HepG2 (cell line): Measurements from ENCODE around the gene RPUSD3. TPM values are rescaled to one million over a fixed set of nuclear protein-coding genes. Genes with fewer than 3 reads are reported as not detected.

Experiments used
- ARID2 ChIP-seq: sonication (generic); formaldehyde crosslinking; IDR thresholded peaks from 2 replicates; pipeline ENCODE4 v1.8.1; 2022; ENCODE audit warnings: mild to moderate bottlenecking, missing genetic modification reagents, borderline replicate concordance
- ARNT ChIP-seq: fragments of 450-650 bp; IDR thresholded peaks from 2 replicates; pipeline ENCODE4 v1.6.1; 2017
- ARNT2 ChIP-seq: sonication (generic); formaldehyde crosslinking; IDR thresholded peaks from 2 replicates; pipeline ENCODE4 v1.8.0; 2022; ENCODE audit warnings: mild to moderate bottlenecking, low read depth, missing genetic modification reagents, moderate library complexity
- FLYWCH1 ChIP-seq: sonication (generic); formaldehyde crosslinking; IDR thresholded peaks from 2 replicates; pipeline ENCODE4 v1.8.1; 2023; ENCODE audit warnings: mild to moderate bottlenecking, missing genetic modification reagents
- HOXA7 ChIP-seq: sonication (generic); formaldehyde crosslinking; IDR thresholded peaks from 2 replicates; pipeline ENCODE4 v1.8.1; 2022; ENCODE audit warnings: mild to moderate bottlenecking, missing genetic modification reagents, moderate library complexity
- MAZ ChIP-seq, 2 experiments: sonication (generic) in 1 of 2; formaldehyde crosslinking in 1 of 2; IDR thresholded peaks; 2 replicates each; pipeline versions ENCODE4 v1.5.0 to v1.6.1; 2012 to 2020; ENCODE audit warnings: low read depth in 2 of 2, mild to moderate bottlenecking in 2 of 2, borderline replicate concordance in 1 of 2, improper control_type of control experiment in 1 of 2, low read length in 1 of 2, missing genetic modification reagents in 1 of 2, moderate library complexity in 1 of 2
- NONO ChIP-seq, 2 experiments: fragments of 450-650 bp in 1 of 2; sonication (generic) in 1 of 2; formaldehyde crosslinking in 1 of 2; IDR thresholded peaks in 1 of 2; conservative IDR thresholded peaks in 1 of 2; 2 replicates each; pipeline versions ENCODE4 v1.6.1 to v1.8.0; 2017 to 2022; ENCODE audit warnings: mild to moderate bottlenecking in 1 of 2, missing genetic modification reagents in 1 of 2, moderate library complexity in 1 of 2
- RFXAP ChIP-seq: sonication (generic); formaldehyde crosslinking; IDR thresholded peaks from 2 replicates; pipeline ENCODE4 v1.4.0; 2020; ENCODE audit warnings: missing genetic modification reagents, borderline replicate concordance
- TARDBP ChIP-seq: sonication (generic); formaldehyde crosslinking; IDR thresholded peaks from 2 replicates; pipeline ENCODE4 v1.8.0; 2022; ENCODE audit warnings: mild to moderate bottlenecking, missing genetic modification reagents
- TOPORS ChIP-seq: sonication (generic); formaldehyde crosslinking; IDR thresholded peaks from 2 replicates; pipeline ENCODE4 v1.8.0; 2023; ENCODE audit warnings: mild to moderate bottlenecking, missing genetic modification reagents
- ZNF383 ChIP-seq: sonication (generic); formaldehyde crosslinking; IDR thresholded peaks from 2 replicates; pipeline ENCODE4 v1.4.0; 2020; ENCODE audit warnings: missing genetic modification reagents, mild to moderate bottlenecking, borderline replicate concordance
- ZNF674 ChIP-seq: sonication (generic); formaldehyde crosslinking; IDR thresholded peaks from 2 replicates; pipeline ENCODE4 v1.5.0; 2020; ENCODE audit warnings: low read depth, mild to moderate bottlenecking, missing genetic modification reagents
- ZNF749 ChIP-seq: sonication (generic); formaldehyde crosslinking; IDR thresholded peaks from 2 replicates; pipeline ENCODE4 v1.8.0; 2022; ENCODE audit warnings: mild to moderate bottlenecking, missing genetic modification reagents, moderate library complexity, borderline replicate concordance
- ZSCAN31 ChIP-seq: sonication (generic); formaldehyde crosslinking; IDR thresholded peaks from 2 replicates; pipeline ENCODE4 v1.5.0; 2020; ENCODE audit warnings: low read depth, mild to moderate bottlenecking, missing genetic modification reagents
- polyA plus RNA-seq, 8 experiments: library from polyadenylated mRNA; depleted of rRNA in 3 of 8; stranded (reverse) in 7 of 8; unstranded in 1 of 8; fragments of >200 nt; fragmentation: Illumina TruSeq in 4 of 8; extraction: Trizol in 4 of 8; gene quantifications; 2 replicates each; pipeline versions ENCODE4 v1.2.1 to v1.2.3, GENCODE V29; 2011 to 2016; ENCODE audit warnings: low read depth in 4 of 8, missing spikeins in 1 of 8, mixed read lengths in 1 of 8; ENCODE audit not compliant: insufficient read depth in 1 of 8
- total RNA-seq, 5 experiments: library from RNA; depleted of rRNA; stranded (reverse); fragments of >200 nt; fragmentation: Illumina TruSeq; extraction: Trizol; gene quantifications; 2 replicates each; pipeline ENCODE4 v1.2.3, GENCODE V29; 2016; ENCODE audit warnings: low read depth in 1 of 5
- TF ChIP-seq, protein P1 (sequence below), 2 experiments: fragments of 450-650 bp in 1 of 2; sonication (generic) in 1 of 2; formaldehyde crosslinking in 1 of 2; IDR thresholded peaks; 2 replicates each; pipeline versions ENCODE4 v1.6.1 to v1.8.0; 2016 to 2022; ENCODE audit warnings: antibody characterized with exemption in 1 of 2, mild to moderate bottlenecking in 1 of 2, missing genetic modification reagents in 1 of 2
- TF ChIP-seq, protein P2 (sequence below): sonication (generic); formaldehyde crosslinking; IDR thresholded peaks from 2 replicates; pipeline ENCODE4 v1.4.0; 2020; ENCODE audit warnings: missing genetic modification reagents, borderline replicate concordance

The RPUSD3 gene
- total and polyA plus RNA-seq, 2 of the 13 experiments (the other 11 are each of a cell fraction or from before 2014, with no cell fraction given) = 32.1 to 48.7 TPM

DNA sequence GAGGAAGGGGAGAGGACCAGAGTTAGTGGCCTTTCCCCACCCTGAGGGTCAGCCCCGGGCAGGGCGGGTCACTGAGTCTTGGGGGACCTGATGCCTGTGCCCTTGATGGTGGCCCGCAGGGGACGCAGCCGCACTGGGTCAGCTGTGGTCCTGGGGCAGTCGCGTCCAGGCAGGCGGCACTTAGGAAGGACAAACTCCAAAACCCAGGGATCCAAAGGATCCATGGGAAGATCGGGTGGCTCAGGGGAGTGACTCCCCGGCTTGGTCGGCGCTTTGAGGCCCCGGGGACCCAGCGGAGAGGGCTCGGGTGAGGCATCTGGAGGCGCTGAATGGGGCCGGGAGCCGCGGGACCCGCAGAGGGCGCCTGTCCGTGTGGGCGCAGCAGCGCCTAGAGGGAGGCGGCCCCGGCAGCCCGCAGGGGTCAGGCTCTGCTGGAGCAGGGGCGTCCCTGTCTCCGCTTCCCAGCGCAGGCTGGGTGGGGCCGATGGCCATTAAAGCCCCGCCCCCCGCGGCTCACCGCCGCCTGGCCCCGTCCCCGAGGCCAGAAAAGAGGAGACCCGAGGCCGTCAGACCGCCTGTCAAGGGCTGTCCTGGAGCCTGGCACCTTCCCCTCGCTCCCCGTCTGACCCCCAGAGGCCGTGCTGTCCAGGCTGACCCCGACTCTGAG is 18.7 kb upstream of the RPUSD3 start (continued):
- TF ChIP-seq, protein P1, sequence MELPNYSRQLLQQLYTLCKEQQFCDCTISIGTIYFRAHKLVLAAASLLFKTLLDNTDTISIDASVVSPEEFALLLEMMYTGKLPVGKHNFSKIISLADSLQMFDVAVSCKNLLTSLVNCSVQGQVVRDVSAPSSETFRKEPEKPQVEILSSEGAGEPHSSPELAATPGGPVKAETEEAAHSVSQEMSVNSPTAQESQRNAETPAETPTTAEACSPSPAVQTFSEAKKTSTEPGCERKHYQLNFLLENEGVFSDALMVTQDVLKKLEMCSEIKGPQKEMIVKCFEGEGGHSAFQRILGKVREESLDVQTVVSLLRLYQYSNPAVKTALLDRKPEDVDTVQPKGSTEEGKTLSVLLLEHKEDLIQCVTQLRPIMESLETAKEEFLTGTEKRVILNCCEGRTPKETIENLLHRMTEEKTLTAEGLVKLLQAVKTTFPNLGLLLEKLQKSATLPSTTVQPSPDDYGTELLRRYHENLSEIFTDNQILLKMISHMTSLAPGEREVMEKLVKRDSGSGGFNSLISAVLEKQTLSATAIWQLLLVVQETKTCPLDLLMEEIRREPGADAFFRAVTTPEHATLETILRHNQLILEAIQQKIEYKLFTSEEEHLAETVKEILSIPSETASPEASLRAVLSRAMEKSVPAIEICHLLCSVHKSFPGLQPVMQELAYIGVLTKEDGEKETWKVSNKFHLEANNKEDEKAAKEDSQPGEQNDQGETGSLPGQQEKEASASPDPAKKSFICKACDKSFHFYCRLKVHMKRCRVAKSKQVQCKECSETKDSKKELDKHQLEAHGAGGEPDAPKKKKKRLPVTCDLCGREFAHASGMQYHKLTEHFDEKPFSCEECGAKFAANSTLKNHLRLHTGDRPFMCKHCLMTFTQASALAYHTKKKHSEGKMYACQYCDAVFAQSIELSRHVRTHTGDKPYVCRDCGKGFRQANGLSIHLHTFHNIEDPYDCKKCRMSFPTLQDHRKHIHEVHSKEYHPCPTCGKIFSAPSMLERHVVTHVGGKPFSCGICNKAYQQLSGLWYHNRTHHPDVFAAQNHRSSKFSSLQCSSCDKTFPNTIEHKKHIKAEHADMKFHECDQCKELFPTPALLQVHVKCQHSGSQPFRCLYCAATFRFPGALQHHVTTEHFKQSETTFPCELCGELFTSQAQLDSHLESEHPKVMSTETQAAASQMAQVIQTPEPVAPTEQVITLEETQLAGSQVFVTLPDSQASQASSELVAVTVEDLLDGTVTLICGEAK (IDR thresholded peaks at IDR 0.05) = no peak
- TF ChIP-seq, protein P1 (CRISPR knock-in tag; IDR thresholded peaks at IDR 0.05) = no peak
- TF ChIP-seq, protein P2, sequence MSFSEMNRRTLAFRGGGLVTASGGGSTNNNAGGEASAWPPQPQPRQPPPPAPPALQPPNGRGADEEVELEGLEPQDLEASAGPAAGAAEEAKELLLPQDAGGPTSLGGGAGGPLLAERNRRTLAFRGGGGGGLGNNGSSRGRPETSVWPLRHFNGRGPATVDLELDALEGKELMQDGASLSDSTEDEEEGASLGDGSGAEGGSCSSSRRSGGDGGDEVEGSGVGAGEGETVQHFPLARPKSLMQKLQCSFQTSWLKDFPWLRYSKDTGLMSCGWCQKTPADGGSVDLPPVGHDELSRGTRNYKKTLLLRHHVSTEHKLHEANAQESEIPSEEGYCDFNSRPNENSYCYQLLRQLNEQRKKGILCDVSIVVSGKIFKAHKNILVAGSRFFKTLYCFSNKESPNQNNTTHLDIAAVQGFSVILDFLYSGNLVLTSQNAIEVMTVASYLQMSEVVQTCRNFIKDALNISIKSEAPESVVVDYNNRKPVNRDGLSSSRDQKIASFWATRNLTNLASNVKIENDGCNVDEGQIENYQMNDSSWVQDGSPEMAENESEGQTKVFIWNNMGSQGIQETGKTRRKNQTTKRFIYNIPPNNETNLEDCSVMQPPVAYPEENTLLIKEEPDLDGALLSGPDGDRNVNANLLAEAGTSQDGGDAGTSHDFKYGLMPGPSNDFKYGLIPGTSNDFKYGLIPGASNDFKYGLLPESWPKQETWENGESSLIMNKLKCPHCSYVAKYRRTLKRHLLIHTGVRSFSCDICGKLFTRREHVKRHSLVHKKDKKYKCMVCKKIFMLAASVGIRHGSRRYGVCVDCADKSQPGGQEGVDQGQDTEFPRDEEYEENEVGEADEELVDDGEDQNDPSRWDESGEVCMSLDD = 0 out of 2 replicates have a peak, but pooled peaks have one; percentile 22
- TF ChIP-seq ZNF383 (CRISPR knock-in tag) (no peak), ZSCAN31 (CRISPR knock-in tag) (0 out of 2 replicates have a peak, but pooled peaks have one; percentile 31), TARDBP (CRISPR knock-in tag) (no peak), ARNT (no peak), TOPORS (CRISPR knock-in tag) (0 out of 2 replicates have a peak, but pooled peaks have one; percentile 40), ARID2 (CRISPR knock-in tag) (0 out of 2 replicates have a peak, but pooled peaks have one; percentile 63), NONO (IDR thresholded peaks at IDR 0.05) (no peak), NONO (CRISPR knock-in tag; conservative IDR thresholded peaks at IDR 0.05) (peak; percentile 48; the same call in 1 of the 2 replicates), RFXAP (CRISPR knock-in tag) (peak; percentile 65; the same call in 1 of the 2 replicates), ARNT2 (CRISPR knock-in tag) (peak; percentile 71; the same call in 1 of the 2 replicates), ZNF749 (CRISPR knock-in tag) (peak; percentile 53; the same call in 1 of the 2 replicates), FLYWCH1 (no peak), ZNF674 (CRISPR knock-in tag) (no peak), MAZ (IDR thresholded peaks at IDR 0.05; ENCODE audit: borderline replicate concordance, low read depth, low read length) (peak; percentile 81; the same call in 1 of the 2 replicates), MAZ (CRISPR knock-in tag; IDR thresholded peaks at IDR 0.05; ENCODE audit: low read depth) (0 out of 2 replicates have a peak, but pooled peaks have one; percentile 39), HOXA7 (CRISPR knock-in tag) (no peak)
